Mesodermal cell (in vitro differentiated cells): ENCODE results near the gene MTFR1L.

ENCODE experiments used
- H3K27ac ChIP-seq: 2 replicates; pipeline ENCODE4 v1.7.0; 2013; ENCODE audit warnings: mild to moderate bottlenecking, low read depth, low read length, moderate library complexity; ENCODE audit not compliant: severe bottlenecking
- H3K36me3 ChIP-seq: 2 replicates; pipeline ENCODE4 v1.7.1; 2013; ENCODE audit warnings: mild to moderate bottlenecking, low read length, moderate library complexity; ENCODE audit not compliant: control insufficient read depth, insufficient read depth
- H3K4me1 ChIP-seq: one replicate; pipeline ENCODE4 v1.7.1; 2013; ENCODE audit warnings: mild to moderate bottlenecking, low read length; ENCODE audit not compliant: insufficient read depth, control insufficient read depth, poor library complexity, severe bottlenecking
- H3K4me3 ChIP-seq: 2 replicates; pipeline ENCODE4 v1.7.0; 2013; ENCODE audit warnings: low read length, control low read depth, mild to moderate bottlenecking; ENCODE audit not compliant: insufficient read depth, poor library complexity, severe bottlenecking; ENCODE audit errors: extremely low read depth
- H3K9me3 ChIP-seq: 2 replicates; pipeline ENCODE4 v1.7.1; 2013; ENCODE audit warnings: mild to moderate bottlenecking, low read length, moderate library complexity; ENCODE audit not compliant: control insufficient read depth
- WGBS, 2 experiments: methylation state at CpG; one replicate each; pipeline ENCODE4 v1.1.5; 2013; ENCODE audit warnings: missing lambda C conversion rate in 2 of 2; ENCODE audit not compliant: insufficient coverage in 2 of 2; 5-methylcytosine and 5-hydroxymethylcytosine counted together

MTFR1L gene

GRCh38 chr1:25779894-25780293 lies 39.9 kb upstream of the MTFR1L start:
- no peaks in the 10 kb centered on the region for H3K9me3 ChIP-seq
- peaks cover 10% of the 10 kb centered on the region for H3K4me1 ChIP-seq
- 78 to 100% methylated on average over 1 of the region's 4 CpGs for WGBS, 2 experiments
- H3K36me3 ChIP-seq: no peaks in the 10 kb centered on the region
- no peak overlapping the region for H3K4me3 ChIP-seq
- H3K27ac ChIP-seq: no peak overlapping the region

GRCh38 chr1:25780318-25781129 lies 39.2 kb upstream of the MTFR1L start:
- H3K27ac ChIP-seq: no peak overlapping the region
- 63 to 78% methylated on average over 7 to 13 of the region's 14 CpGs for WGBS, 2 experiments

GRCh38 chr1:25781130-25781433 lies 38.7 kb upstream of the MTFR1L start:
- Histone ChIP-seq H3K9me3 (no peaks in the 10 kb centered on the region), H3K27ac (no peak overlapping the region), H3K4me1 (no peaks in the 10 kb centered on the region), H3K4me3 (no peak overlapping the region), H3K36me3 (no peaks in the 10 kb centered on the region)
- 87 to 100% methylated on average over 1 to 3 of the region's 3 CpGs for WGBS, 2 experiments

More at GRCh38 chr1:25780318-25781129, 39.2 kb upstream of the MTFR1L start:
- H3K4me3 ChIP-seq: no peak overlapping the region
- no peaks in the 10 kb centered on the region for H3K9me3 ChIP-seq
- H3K4me1 ChIP-seq: peaks cover 4% of the 10 kb centered on the region
- H3K36me3 ChIP-seq: no peaks in the 10 kb centered on the region

- Histone ChIP-seq H3K4me1 (peaks cover 2% of the 10 kb centered on the region), H3K27ac (no peak overlapping the region), H3K36me3 (no peaks in the 10 kb centered on the region), H3K4me3 (no peak overlapping the region), H3K9me3 (no peaks in the 10 kb centered on the region)
- whole genome bisulfite sequencing, 2 experiments: 83 to 96% methylated on average over 12 to 14 of the region's 18 CpGs
Observed at GRCh38 chr1:25782608-25783201, 37.0 kb upstream of the MTFR1L start.

- H3K4me3 ChIP-seq: no peak overlapping the region
- no peaks in the 10 kb centered on the region for H3K9me3 ChIP-seq
- peaks cover 2% of the 10 kb centered on the region for H3K4me1 ChIP-seq
- H3K36me3 ChIP-seq: no peaks in the 10 kb centered on the region
- 79 to 82% methylated on average over 7 of the region's 9 CpGs for WGBS, 2 experiments
- H3K27ac ChIP-seq: no peak overlapping the region
Observed at GRCh38 chr1:25784575-25785051, 35.1 kb upstream of the MTFR1L start.

GRCh38 chr1:25785333-25786067 lies 34.3 kb upstream of the MTFR1L start:
- Histone ChIP-seq H3K27ac (no peak overlapping the region), H3K4me1 (peaks cover 2% of the 10 kb centered on the region), H3K9me3 (no peaks in the 10 kb centered on the region), H3K4me3 (no peak overlapping the region), H3K36me3 (no peaks in the 10 kb centered on the region)
- WGBS, 2 experiments: 80 to 89% methylated on average over 7 of the region's 10 CpGs

GRCh38 chr1:25786887-25787759 lies 32.6 kb upstream of the MTFR1L start:
- H3K27ac ChIP-seq: no peak overlapping the region
- 74 to 82% methylated on average over 6 to 7 of the region's 11 CpGs for WGBS, 2 experiments
- no peaks in the 10 kb centered on the region for H3K9me3 ChIP-seq
- H3K4me3 ChIP-seq: no peak overlapping the region
- peaks cover 2% of the 10 kb centered on the region for H3K4me1 ChIP-seq
- no peaks in the 10 kb centered on the region for H3K36me3 ChIP-seq

- Histone ChIP-seq H3K9me3 (no peaks in the 10 kb centered on the region), H3K27ac (no peak overlapping the region), H3K4me3 (no peak overlapping the region), H3K4me1 (peaks cover 2% of the 10 kb centered on the region), H3K36me3 (no peaks in the 10 kb centered on the region)
- 91 to 93% methylated on average over 5 of the region's 5 CpGs for WGBS, 2 experiments
Observed at GRCh38 chr1:25787760-25788166, 32.0 kb upstream of the MTFR1L start.

GRCh38 chr1:25790472-25790871 lies 29.3 kb upstream of the MTFR1L start:
- Histone ChIP-seq H3K9me3 (no peaks in the 10 kb centered on the region), H3K4me3 (no peak overlapping the region), H3K4me1 (peaks cover 7% of the 10 kb centered on the region), H3K27ac (no peak overlapping the region), H3K36me3 (no peaks in the 10 kb centered on the region)
- 87 to 98% methylated on average over 6 of the region's 6 CpGs for whole genome bisulfite sequencing, 2 experiments

- Histone ChIP-seq H3K4me3 (no peak overlapping the region), H3K27ac (no peak overlapping the region), H3K9me3 (no peaks in the 10 kb centered on the region), H3K4me1 (peaks cover 6% of the 10 kb centered on the region), H3K36me3 (no peaks in the 10 kb centered on the region)
- 42 to 73% methylated on average over 1 to 2 of the region's 4 CpGs for WGBS, 2 experiments
Observed at GRCh38 chr1:25792115-25792514, 27.6 kb upstream of the MTFR1L start.
